Activated CD8-positive, alpha-beta memory T cell treated with anti-CD3 and anti-CD28 coated beads, Interleukin-2, amount 50 U/mL, for 4 hours (primary cell): ENCODE measurements around the gene DOLK.
A peak's percentile ranks its signal among the peaks of the same experiment; 100 is the strongest.

Source experiments
- DNase-seq: peaks from one replicate; pipeline ENCODE4 v3.0.0-alpha.2; 2020

The DOLK gene

DNA sequence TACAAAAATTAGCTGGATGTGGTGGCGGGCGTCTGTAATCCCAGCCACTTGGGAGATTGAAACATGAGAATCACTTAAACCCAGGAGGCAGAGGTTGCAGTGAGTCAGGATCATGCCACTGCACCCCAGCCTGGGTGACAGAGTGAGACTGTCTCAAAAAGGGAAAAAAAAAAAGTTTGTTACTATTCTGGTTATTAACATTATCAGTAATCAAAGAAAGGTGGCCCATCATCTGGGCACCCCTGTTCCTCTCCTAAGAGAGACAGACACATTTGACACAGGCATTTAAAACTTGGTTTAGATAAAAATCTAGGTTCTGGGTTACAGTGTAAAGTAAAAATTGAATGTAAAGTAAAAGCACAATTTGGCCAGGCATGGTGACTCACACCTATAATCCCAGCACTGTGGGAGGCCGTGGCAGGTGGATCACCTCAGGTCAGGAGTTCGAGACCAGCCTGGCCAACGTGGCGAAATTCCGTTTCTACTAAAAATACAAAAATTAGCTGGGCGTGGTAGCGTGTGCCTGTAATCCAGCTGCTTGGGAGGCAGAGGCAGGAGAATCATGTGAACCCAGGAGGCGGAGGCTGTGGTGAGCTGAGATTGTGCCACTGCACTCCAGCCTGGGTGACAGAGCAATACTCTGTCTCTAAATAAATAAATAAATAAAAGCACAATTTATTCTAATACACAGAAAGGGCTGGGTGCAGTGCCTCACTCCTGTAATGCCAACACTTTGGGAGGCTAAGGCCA, 43.4 kb downstream of the DOLK start:
- DNase-seq, result no peak

DNA sequence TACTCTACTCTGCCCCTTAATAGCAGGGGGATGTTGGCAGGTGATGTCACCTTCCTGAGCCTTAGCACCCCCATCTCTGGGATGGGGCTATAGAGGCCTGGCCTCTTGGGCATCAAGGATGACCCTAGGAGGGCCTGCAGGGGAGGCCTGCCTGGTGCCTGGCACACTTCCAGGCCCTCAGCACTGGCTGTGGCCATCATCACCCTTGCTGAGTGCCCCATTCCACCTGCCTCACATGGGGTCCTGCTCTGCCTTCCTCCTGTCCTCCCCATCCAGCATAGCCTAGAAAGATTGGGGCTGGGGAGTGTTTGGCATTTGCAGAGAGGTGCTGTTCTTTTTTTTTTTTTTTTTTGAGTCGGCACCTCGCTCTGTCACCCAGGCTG, 44.3 kb downstream of the DOLK start:
- DNase-seq, result no peak

GRCh38 chr9:128902351-128903078, 44.9 kb downstream of the DOLK start:
- peak; percentile 83 for DNase-seq

- DNase-seq, result no peak
Measured at GRCh38 chr9:128901822-128902221, 45.6 kb downstream of the DOLK start.

GRCh38 chr9:128901379-128901778, 46.0 kb downstream of the DOLK start:
- DNase-seq, result no peak

DNA sequence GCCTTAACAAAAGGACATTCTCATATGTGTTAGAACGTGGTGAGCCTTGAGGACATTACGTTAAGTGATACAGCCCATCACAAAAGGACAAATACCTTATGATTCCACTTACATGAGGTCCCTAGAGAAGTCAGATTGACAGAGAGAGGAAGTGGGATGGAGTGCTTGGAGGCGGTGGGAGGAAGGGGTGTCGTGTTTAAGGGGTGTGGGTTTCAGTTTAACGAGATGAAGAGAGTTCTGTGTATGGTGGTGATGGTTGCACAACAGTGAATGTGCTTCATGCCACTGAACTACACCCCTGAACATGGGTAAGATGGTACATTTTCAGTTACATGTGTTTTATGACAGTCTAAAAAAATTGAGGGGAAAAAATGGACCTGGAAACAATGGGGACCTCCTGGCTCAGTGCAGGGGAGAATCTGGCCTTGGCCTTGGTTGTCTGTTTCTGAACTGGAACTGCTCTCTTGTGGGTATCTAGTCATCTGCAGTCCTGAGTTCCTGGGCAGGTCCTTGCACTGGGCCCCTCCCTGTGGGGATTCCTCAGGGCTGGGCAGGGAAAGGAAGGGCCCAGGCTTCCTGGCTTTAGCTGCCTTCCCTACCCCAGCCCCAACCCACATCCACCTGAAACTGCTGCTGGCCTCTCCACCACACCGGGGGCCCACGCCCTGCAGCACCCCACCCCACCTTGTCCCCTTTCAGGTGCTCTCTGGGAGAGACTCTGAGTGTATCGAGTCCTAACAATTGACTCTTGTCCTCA, 47.7 kb downstream of the DOLK start:
- DNase-seq, result no peak

GRCh38 chr9:128898845-128899565, 48.4 kb downstream of the DOLK start:
- no peak for DNase-seq

DNA sequence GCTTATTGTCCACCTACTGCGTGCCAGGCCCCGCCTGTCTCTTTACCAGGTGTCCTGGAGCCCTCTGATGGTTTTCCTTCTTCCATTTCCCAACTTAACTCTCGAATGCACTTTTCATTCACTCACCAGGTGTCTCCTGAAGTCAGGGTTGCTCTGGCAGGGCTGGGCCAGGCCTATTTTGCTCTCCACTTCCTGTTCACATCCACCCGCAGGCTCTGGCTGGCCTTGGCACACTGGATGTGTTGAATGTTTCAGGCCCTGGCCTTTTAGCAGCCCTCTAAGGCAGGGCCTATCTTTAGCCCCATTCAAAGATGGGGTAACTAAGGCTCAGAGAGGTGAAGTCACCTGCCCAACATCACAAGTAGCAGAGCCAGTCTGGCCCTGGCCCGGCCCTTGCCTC, 49.0 kb downstream of the DOLK start:
- no peak for DNase-seq

DNA sequence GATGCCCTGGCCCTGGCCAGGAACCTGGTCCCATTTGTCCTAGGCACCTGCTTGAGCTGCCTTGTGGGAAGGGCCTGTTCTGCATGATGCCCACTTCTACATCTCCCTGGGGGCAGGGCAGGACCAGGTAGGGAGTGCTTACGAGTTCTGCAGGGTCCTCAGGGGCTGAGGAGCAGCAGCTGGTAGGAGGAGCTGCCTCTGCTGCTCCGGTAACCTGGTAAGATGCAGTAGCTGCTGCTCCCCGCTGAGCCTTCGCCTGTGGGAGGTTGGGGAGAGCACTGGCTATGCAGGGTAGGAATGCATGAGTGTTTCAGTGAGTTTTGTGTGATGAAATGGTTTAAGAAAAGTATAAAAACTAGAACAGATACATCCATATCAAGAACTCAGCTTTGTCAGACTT, 51.8 kb downstream of the DOLK start:
- DNase-seq, result no peak
